IPS-18a (cell line): ENCODE data around the gene IDH3A.

Experiments
- H3K27ac ChIP-seq: one replicate; pipeline ENCODE4 v1.5.1; 2013; ENCODE audit warnings: low read length
- H3K27me3 ChIP-seq: one replicate; pipeline ENCODE4 v1.6.1; 2013; ENCODE audit warnings: mild to moderate bottlenecking, low read length; ENCODE audit not compliant: control insufficient read depth, insufficient read depth
- H3K36me3 ChIP-seq: one replicate; pipeline ENCODE4 v1.6.1; 2013; ENCODE audit warnings: low read depth, low read length; ENCODE audit not compliant: control insufficient read depth
- H3K4me1 ChIP-seq: one replicate; pipeline ENCODE4 v1.6.1; 2013; ENCODE audit warnings: low read depth, low read length; ENCODE audit not compliant: control insufficient read depth
- H3K4me3 ChIP-seq: one replicate; pipeline ENCODE4 v1.5.1; 2013; ENCODE audit warnings: low read length
- H3K9ac ChIP-seq: one replicate; pipeline ENCODE4 v1.6.1; 2013; ENCODE audit warnings: mild to moderate bottlenecking, low read length, moderate library complexity
- H3K9me3 ChIP-seq: one replicate; pipeline ENCODE4 v1.6.1; 2013; ENCODE audit warnings: low read depth, low read length; ENCODE audit not compliant: control insufficient read depth

Gene IDH3A

DNA sequence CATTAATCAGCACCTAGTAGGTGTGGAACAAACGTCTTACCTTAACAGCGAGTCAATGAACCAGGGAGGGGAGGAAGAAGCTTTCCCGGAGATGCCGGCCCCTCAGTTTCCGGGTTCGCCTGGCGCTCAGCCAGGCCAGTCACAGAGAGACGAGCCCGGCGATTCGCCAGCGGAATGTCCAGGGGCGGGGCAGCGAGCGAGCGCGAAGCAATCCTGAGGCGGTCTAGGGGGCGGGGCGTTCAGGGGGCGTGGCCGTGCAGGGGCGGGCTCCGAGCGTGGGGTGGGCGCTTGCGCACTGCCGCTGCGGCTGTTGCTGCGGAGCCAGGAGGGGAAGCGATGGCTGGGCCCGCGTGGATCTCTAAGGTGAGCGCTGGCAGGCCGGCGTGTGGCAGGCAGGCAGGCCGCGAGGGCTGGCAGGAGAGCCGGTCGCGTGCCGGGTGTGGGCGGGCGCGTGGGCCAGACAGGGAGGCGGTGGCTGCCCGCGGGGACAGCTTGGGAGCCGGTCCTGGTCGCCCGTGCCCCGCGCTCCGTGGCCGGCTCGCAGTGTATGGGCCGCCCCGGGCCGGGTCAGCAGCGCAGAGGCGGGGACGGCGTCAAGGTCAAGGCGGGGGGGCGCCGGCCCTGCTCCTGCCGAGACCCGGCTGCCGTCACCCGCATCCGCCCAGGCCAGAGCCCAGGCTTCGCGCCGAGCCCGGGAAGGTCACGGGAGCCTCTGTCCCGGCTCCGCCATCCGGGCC lies at the start of gene IDH3A:
TSS of gene IDH3A (plus strand) at position 295 of the 737 bp plus-strand sequence. CDS start at position 337, 42 bp downstream.
- Histone ChIP-seq H3K4me3 (peak within 1 kb of the TSS; percentile 89), H3K36me3 (no peaks in the 10 kb centered on the region), H3K27me3 (peaks cover 13% of the 10 kb centered on the region), H3K4me1 (peaks cover 10% of the 10 kb centered on the region), H3K27ac (no peak within 1 kb of the TSS), H3K9me3 (no peaks in the 10 kb centered on the region), H3K9ac (peak within 1 kb of the TSS; percentile 67)

DNA sequence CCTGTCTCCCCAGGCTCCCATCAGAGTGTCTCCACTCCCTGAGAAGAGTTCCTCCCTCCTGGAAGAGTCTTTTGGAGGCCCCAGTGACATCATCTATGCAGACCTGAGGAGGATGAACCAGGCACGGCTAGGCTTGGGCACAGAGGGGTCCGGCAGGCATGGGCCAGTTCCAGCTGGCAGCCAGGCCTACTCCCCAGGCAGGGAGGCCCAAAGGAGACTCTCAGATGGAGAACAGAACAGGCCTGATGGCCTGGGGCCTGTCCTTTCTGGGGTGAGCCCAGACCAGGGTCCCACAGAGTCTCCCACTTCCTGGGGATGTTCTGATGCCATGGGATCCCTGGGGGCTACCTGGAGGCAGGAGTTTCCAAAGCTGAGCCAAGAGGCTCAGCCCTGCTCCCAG lies 48.3 kb upstream of the IDH3A start:
- H3K9ac ChIP-seq = no peak overlapping the region
- H3K27me3 ChIP-seq = no peaks in the 10 kb centered on the region

DNA sequence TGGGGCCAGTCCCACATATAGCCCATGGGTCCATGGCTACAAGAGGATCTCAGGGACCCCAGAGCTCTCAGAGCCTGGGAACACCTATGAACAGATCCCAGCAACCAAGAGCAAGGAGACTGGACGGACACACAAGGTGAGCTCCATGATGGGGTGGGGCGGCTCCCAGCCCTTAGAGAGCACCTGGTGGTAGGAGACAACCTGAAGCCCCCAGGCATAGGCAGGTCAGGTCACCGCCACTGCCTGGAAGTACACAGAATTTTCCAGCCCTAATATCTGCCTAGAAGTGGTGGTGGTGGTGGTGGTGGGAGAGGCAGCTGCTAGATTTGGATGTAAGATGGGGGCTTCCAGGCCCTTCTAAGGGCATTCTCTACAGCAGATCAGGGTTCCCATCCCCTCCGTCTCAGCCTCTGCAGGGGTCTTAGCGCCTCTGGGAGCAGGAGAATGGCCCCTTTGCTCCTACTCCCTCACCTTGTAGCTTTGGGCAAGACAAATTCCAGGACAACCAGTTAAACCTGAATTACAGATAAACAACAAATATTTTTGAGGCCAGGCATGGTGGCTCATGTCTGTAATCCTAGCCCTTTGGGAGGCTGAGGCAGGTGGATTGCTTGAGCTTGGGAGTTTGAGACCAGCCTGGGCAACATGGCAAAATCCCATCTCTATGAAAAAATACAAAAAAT lies 47.6 kb upstream of the IDH3A start:
- Histone ChIP-seq H3K27ac (no peak overlapping the region), H3K4me3 (no peak overlapping the region), H3K27me3 (no peaks in the 10 kb centered on the region), H3K9me3 (no peaks in the 10 kb centered on the region), H3K4me1 (no peaks in the 10 kb centered on the region), H3K36me3 (no peaks in the 10 kb centered on the region), H3K9ac (no peak overlapping the region)

More for the DNA sequence above, 48.3 kb upstream of the IDH3A start:
- no peaks in the 10 kb centered on the region for H3K36me3 ChIP-seq
- H3K27ac ChIP-seq = no peak overlapping the region
- H3K9me3 ChIP-seq = no peaks in the 10 kb centered on the region
- no peak overlapping the region for H3K4me3 ChIP-seq
- no peaks in the 10 kb centered on the region for H3K4me1 ChIP-seq

DNA sequence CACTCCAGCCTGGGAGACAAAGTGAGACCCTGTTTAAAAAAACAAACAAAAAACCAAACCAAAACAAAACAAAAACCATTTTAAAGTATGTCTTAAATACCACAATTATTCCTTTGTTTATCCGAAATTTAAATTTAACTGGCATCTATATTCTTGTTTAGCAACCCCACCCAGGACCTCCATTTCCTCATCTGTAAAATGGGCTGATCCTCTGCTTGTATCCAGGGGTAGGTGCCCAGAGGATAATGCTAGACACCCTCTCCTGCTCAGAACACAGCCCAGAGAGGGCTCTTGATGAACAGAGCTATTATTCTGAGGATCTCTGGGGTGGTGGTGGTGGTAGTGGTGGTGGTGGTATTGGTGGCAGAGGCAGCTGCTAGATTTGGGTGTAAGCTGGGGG lies 47.0 kb upstream of the IDH3A start:
- Histone ChIP-seq H3K27me3 (no peaks in the 10 kb centered on the region), H3K27ac (no peak overlapping the region), H3K9me3 (no peaks in the 10 kb centered on the region), H3K4me1 (no peaks in the 10 kb centered on the region), H3K4me3 (no peak overlapping the region), H3K36me3 (no peaks in the 10 kb centered on the region), H3K9ac (no peak overlapping the region)

DNA sequence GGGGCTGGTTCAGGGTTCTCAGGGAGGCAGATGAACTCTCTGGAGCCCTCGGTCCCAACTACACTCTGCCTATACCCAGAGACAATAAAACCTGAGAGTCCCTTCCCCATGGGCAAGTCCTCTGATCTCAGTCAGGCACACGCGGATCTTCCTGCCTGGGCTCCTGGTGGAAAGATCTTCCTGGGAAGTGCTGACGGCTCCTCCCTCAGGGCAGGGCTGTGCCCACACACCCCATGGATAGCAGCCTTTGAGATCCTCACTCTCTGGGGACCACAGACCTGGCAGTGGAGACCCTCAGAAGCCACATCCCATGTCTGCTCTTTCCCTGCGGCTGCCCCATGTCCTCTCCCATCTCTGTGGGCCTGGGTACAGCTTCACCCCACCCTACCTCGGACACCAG lies 46.4 kb upstream of the IDH3A start:
- Histone ChIP-seq H3K27ac (no peak overlapping the region), H3K9me3 (no peaks in the 10 kb centered on the region), H3K4me3 (no peak overlapping the region), H3K9ac (no peak overlapping the region), H3K27me3 (no peaks in the 10 kb centered on the region), H3K36me3 (no peaks in the 10 kb centered on the region), H3K4me1 (no peaks in the 10 kb centered on the region)

DNA sequence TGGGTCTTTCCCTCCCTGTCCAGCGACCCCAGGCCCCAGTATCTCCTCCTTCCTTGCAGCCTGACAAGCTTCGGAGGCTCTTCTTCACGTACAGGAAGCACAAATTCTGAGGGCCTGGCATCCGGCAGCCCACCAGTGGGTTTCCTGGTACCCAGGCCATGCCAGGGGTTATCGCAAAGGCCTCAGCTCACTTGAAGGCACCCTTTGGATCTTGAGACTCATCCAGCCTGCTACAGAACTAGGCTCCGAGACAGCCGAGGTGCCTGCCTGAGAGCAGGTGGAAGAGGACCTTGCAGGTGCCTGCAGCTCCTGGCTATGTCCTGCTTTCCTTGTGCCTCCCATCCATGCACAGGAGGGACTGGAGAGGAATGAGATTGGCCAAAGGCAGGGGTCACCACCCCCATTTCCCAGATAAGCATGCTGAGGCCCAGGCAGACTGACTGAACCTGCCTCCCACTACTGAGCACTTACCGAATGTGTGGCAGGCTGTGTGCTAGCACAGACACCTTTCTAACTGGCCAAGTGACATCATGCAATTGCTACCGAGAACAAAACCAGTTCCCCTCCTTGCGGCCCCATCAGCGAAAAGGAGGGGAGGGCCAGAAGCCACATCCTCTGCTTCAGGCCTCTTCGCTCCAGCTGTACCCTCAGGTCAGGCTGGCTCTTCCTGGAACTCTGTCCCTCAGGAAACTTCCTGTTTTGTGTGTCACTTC lies 45.6 kb upstream of the IDH3A start:
- H3K9me3 ChIP-seq = no peaks in the 10 kb centered on the region
- no peaks in the 10 kb centered on the region for H3K36me3 ChIP-seq
- H3K4me1 ChIP-seq = no peaks in the 10 kb centered on the region
- H3K9ac ChIP-seq = no peak overlapping the region
- H3K27ac ChIP-seq = no peak overlapping the region
- H3K27me3 ChIP-seq = no peaks in the 10 kb centered on the region
- H3K4me3 ChIP-seq = no peak overlapping the region

DNA sequence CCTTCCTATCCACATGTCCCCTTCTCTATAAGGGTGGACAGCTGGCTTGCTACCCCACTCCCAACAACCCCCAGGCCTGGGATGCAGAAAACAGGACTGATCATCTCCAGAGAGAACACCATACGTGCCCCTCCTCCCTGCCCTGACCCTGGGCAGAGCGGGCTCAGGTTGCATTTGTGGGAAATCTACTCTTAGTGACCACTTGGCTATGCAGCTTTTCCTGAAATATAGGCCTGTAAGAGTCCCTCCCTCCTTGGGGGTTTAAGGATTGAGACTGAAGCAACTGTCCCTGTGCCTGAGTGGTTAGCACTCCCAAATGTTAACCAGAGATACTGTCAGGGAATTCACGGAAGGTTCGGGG lies 45.1 kb upstream of the IDH3A start:
- Histone ChIP-seq H3K9me3 (no peaks in the 10 kb centered on the region), H3K4me3 (no peak overlapping the region), H3K9ac (no peak overlapping the region), H3K27ac (no peak overlapping the region), H3K4me1 (no peaks in the 10 kb centered on the region), H3K27me3 (no peaks in the 10 kb centered on the region), H3K36me3 (no peaks in the 10 kb centered on the region)

DNA sequence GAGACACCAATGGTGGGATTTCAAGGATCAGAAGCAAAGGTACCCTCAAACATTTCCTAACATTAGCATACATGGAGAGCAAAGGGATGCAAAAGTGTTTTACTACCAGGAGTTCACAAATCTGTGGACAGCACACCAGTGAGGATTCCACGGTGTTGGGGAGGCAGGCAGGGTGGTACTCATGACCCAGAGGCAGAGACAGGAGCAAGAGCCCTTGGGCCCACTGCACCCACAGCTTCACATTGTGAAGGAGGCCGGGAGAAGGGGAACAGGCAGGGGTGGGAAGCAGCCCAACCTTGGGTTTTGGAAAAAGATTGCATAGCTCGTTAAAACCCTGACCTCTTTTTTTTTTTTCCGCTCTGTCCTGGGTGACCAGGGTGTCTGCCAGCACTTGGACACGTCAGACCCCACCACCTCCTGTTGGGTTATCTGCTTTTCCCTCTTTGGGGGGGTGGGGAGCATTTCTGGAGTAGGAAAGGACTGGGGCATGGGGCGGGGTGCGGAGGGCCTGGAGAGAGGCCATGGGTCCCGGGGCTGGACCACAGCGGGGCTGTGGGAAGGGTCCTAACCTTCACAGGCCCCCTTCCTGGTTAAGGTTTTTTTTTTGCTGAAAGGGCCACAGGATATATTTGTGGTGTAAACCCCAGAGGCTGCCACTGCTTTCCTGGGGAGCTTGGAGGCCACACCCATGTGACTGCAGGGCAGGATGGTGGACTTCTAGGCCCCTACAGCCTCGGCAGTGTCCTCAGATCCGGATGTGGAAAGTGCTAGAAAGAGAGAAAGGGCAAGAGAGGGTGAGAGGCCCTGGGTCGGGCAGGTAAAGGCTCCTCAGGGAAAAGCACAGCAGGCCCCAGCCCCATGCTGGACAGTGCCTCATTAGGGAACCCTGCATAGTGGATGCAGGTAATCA lies 44.3 kb upstream of the IDH3A start:
- Histone ChIP-seq H3K27ac (no peak overlapping the region), H3K36me3 (no peaks in the 10 kb centered on the region), H3K9ac (no peak overlapping the region), H3K27me3 (no peaks in the 10 kb centered on the region), H3K9me3 (no peaks in the 10 kb centered on the region), H3K4me3 (no peak overlapping the region), H3K4me1 (no peaks in the 10 kb centered on the region)

DNA sequence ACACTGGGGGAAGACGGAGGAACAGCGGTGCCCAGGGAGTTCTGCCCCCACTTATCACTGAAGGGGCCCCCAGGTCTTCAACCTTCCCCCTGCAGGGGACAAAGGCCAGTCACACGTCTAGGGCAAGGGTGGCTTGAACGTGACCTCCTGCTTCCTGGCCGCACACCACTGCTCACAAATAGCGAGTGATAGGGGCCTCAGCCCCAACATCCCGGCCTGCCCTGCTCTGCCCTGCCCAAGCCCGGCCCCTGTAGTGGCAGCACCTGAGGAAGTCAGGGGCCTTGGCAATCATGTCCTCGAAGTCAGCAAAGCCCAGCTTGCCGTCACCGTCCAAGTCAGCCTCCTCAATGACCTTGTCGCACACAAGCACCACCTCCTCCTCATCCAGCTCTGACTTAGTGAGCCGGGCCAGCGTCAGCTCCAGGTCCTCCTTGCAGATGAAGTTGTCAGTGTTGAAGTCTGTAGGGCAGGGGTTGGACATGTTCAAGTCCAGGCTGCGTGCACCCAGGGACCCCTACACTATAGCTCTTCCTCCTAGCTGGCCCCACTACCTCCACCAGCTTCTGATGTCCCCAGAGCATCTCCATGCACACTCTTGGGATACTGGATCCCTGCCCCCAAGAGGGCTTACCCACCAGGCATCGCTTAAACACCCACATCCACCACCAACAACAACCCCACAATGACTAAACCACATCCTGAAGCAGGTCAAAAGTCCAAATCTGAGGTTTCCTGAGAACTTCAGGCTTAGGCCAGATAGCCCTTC lies 43.5 kb upstream of the IDH3A start:
- H3K4me3 ChIP-seq = no peak overlapping the region
- H3K9me3 ChIP-seq = no peaks in the 10 kb centered on the region
- H3K9ac ChIP-seq = no peak overlapping the region
- H3K4me1 ChIP-seq = no peaks in the 10 kb centered on the region
- no peaks in the 10 kb centered on the region for H3K27me3 ChIP-seq
- H3K36me3 ChIP-seq = no peaks in the 10 kb centered on the region
- no peak overlapping the region for H3K27ac ChIP-seq

DNA sequence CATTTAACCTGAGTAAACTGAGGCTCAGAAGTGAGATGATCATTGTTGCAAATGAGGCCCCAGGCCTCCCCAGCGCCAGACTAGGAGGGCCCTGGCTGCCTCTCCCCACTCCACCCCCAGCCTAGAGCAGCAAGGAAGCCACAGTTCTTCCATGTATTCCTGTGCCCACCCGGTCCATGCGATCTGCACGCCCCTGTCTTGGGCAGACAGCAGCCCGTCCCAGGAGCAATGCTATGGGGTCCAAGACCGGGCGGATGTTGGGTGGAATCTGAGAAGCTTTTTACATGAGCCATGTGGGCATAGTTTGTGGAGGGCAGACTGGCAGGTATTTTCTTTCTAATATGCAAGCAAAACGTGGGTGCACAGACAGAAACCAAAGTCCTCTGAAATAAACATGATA lies 41.7 kb upstream of the IDH3A start:
- H3K4me1 ChIP-seq = no peaks in the 10 kb centered on the region
- H3K36me3 ChIP-seq = no peaks in the 10 kb centered on the region
- H3K27me3 ChIP-seq = no peaks in the 10 kb centered on the region
- no peak overlapping the region for H3K27ac ChIP-seq
- H3K9me3 ChIP-seq = no peaks in the 10 kb centered on the region
- H3K9ac ChIP-seq = no peak overlapping the region
- H3K4me3 ChIP-seq = no peak overlapping the region
